ENCODE data around the gene PFKFB4. TPM values are rescaled to one million over a fixed set of nuclear protein-coding genes. Genes with fewer than 3 reads are reported as not detected.

PFKFB4 gene
- total and polyA plus RNA-seq, 2 of the 8 experiments (the other 6 are each of a cell fraction or from before 2014, with no cell fraction given): 10.7 to 20.1 TPM

- TF ChIP-seq BCL11A (IDR thresholded peaks at IDR 0.05; ENCODE audit: low read depth in 2 of 2, low read length in 2 of 2) (no peak), CBX5 (IDR thresholded peaks at IDR 0.05; ENCODE audit: low read depth, low read length) (no peak), BRCA1 (IDR thresholded peaks at IDR 0.05; ENCODE audit: low read depth, low read length) (no peak)
These were observed 21.0 kb downstream of the PFKFB4 start (continued) for GRCh38 chr3:48535578-48535977.

Data from H1 (cell line).